ENCODE results near the gene USF1. TPM values are rescaled to one million over a fixed set of nuclear protein-coding genes. Genes with fewer than 3 reads are reported as not detected.

The USF1 gene, protein sequence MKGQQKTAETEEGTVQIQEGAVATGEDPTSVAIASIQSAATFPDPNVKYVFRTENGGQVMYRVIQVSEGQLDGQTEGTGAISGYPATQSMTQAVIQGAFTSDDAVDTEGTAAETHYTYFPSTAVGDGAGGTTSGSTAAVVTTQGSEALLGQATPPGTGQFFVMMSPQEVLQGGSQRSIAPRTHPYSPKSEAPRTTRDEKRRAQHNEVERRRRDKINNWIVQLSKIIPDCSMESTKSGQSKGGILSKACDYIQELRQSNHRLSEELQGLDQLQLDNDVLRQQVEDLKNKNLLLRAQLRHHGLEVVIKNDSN
- total RNA-seq = 83.2 and 94.9 TPM in 2 replicates

DNA sequence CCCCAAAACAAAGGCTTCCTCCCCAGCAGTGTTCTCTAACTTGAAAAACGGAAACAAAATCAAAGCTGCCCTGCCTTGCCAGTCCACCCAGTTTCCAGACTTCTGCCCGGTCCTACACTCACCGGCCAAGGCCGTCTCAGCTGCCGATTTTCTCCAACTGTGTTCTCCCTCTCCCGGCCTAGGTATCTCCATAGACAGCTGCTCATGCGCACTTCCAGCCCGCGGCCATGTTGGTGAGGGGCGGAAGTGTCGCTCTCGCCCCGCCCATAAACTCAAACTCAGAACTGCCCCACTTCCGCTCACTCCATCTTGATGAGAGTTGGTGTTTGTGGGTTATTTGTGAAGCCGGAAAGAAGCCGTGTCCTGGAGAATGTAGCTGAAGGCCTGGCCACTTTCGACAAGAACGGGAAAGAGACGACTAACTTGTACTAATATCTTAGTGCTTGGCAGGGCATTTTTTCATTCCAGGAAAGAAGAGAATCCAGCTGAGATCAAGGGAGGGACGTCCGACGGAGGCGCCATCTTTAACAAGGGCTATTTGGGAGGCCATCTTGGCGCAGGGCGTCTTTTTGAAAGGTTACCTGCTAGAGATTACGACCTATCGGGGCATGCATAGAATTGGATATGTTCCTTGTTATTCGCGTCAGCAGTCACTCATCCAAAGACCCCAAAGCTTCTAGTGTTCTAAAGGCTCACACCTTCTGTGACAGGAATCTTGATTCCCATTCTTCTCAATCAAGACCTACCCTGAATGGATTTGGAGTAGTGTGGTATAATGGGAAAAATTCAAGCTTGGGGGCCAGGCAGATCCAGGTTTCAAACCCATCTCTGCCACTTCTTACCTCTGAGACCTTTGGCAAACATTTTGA is at the start of gene USF1:
Gene USF1 (minus strand): TSS at position 242 of the 869 bp plus-strand sequence. CDS start 2,702 bp downstream, outside the sequence.
- DNase-seq (ENCODE audit: low read depth in 2 of 2) = peak; percentile 91 to 97

DNA sequence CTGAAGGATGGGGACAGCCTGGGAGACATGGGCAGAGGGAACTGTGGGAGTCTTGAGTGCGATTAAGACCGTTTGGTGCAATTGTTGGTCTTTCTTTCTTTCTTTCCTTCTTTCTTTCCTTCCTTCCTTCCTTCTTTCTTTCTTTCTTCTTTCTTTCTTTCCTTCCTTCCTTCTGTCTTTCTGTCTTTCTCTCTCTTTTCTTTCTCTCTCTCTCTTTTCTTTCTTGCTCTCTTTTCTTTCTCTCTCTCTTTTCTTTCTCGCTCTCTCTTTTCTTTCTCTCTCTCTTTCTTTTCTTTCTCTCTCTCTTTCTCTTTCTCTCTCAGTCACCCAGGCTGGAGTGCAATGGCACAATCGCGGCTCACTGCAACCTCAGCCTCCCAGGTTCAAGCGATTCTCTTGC is 49.5 kb upstream of the USF1 start:
- DNase-seq (ENCODE audit: low read depth in 2 of 2) = no peak

DNA sequence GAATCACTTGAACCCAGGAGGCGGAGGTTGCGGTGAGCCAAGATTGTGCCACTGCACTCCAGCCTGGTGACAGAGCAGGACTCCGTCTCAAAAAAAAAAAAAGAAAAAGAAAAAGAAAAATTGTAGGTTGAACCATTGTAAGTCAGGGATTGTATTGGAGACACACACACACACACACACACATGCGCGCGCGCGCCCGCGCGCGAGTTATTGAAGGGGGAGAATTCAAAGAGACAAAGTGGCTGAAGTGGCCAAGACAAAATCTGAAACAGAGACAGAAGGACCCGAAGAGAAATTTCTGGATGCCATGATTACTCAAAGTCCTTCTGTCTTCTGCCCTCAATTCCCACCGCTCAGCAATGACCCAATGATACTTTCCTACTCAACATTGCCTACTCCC is 48.7 kb upstream of the USF1 start:
- DNase-seq (ENCODE audit: low read depth in 2 of 2) = no peak

DNA sequence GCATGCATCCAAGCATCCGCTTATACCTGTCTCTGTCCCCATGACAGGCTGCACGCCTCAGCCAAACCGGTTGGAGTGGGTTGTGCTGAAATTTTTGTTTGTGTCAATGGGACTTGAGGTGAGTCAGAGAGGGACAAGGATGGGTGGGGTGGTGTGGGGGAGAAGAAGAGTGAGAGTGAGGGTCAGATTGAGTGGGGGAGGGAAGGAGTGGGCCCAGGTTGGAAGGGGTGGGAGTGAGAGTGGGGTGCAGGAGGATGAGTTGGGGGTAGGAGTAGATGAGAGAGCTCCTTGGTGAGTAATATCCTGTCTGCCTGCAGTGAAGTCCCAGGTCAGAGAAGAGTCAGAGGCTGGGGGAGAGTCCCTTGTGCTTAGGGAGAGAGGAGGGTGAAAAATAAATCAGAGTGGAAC is 46.8 kb upstream of the USF1 start:
- no peak for DNase-seq (ENCODE audit: low read depth in 2 of 2)

DNA sequence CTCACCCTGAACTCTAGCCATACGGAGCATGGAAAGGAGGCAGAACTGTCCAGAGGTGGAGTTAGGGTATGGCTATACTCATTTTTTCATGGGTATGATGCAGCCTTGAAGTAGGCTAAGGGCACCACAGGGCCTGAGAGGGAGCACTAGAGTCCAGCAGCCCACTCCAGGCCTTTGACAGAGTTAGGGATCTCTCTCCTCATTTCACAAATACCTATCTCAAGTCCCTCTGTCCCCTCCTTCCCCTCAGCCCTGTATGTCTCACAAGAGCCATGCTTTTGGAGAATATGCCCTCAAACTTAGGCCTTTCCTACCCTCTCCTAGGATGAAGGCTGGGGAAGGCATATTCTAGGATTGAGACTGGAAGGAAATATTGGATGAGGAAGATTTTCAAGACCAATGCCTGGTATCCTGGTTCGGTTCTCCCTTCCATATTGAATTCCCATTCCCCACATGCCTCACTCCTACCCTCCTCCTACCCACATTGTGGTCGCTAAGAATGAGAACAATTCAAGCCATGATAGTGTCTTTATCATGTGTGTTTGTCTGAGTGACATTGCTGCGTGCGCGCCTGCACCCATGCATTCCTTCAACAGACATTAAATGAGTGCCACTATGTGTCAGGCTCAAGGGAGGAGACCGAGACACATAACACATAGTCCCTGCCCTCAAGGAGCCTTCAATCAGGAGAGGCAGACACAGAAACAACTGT is 46.2 kb upstream of the USF1 start:
- no peak for DNase-seq (ENCODE audit: low read depth in 2 of 2)

DNA sequence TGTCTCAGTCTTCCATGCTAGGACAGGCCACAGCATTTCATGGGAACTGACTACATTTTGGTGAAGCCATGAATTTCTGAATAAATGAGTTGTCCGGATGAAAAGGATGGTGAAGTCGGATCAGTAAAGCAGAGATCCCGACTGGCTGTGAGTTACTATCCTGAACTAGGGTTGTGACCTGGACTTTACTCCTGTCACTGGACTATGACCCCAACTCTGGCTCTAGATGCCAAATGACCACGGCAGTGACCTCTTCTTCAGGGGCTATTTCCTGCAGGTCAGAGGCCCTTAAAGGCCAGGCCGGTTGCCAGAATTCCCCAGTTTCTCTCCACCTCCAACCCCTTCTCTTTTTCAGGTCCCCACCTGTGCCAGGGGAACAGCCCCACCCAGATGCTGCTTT is 45.3 kb upstream of the USF1 start:
- no peak for DNase-seq (ENCODE audit: low read depth in 2 of 2)

DNA sequence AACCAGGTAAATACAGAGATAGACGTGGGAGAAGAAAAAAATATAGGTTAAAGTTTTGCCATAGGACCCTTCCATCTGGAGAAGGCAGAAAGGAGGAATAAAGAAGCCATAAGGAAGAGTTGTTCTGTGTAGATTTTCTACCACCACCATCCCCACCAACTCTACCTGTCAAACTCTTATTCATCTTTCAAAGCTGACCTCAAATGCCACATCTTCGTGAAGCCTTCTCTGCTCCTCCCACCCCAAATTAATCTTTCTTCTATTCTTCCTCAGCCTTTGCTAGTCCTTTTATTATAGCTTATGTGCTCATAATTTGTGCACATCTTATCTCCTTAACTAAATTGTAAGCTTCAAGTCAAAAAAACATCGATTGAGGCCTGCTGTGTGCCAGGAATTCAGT is 44.8 kb upstream of the USF1 start:
- DNase-seq (ENCODE audit: low read depth in 2 of 2) = no peak

DNA sequence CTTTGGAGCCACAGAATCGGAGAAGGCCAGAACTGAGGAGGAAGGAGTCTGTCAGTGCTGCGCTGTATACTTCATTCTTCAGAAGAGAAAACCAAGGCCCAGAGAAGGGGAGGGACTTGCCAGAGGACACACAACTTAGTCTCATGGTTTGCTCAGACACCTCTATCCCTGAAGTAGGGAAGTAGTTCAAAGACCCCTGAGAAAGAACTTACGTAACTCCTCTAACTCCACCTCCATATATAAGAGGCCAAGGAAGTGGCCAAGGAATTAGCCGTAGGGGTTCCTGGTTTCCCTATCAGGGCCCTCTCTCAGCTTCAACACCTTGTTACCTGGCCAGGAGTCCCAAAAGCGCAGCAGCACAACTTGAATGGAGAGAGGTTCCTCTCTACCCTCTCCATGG is 44.2 kb upstream of the USF1 start:
- DNase-seq (ENCODE audit: low read depth in 2 of 2) = no peak

DNA sequence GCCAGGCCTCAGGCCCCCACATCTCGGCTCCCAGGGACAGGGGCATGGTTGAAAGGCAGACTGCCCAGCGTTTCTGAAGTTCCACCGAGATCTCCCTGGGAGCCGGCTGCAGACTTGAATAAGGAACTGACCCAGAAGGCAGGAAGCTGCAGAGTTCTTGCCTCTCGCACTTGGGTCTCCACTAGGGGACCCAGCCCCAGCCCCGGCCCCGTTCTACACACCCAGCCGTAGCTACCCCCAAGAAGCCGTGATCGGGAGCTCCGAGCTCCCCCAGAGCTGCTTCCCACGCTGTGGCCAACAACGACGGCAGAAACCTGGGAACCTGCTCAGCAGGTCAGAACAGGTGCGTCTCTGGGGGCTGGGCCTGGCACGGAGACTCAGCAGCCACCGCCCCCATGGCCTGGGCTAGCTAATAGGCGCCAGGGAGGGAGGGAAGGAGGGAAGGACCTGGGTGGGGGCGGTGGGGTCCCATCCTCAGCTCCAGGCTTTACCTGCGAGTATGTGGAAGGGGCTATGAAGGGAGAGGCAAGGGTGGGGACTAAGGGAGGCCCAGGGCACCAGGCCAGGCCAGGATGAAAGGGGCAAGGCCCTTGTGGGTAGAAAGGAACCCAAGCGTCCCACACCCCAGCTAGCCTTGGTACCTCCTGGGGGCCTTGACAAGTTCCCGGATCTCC is 43.6 kb upstream of the USF1 start, which contains the start of gene NECTIN4:
Gene NECTIN4 (minus strand): TSS at position 308 of the 674 bp plus-strand sequence. CDS start 262 bp downstream, at position 46.
- DNase-seq (ENCODE audit: low read depth in 2 of 2) = no peak

DNA sequence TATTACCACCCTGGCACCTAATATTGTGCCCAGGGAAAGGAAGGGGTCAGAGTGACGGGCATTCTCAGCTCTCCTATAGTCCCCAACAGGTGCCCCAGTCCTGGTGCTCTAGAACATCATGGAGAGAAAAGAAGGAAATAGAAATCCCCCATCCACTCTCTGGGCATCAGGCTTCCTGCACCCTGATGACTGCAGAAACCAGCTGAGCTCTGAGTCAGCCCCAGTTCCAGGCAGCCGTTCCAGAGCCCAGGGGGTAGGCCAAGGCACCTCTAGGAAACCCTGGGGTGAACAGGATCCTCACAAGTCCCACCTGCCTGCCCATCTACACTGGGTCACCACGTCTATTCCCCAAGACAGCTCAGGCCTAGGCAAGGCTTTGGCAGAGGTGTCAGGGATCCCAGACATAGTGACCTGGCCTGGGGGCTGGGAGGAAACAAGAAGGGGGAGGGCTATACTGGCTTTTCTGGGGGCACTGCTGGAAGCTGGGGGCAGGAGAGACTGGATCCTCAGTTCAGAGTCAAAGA is 42.9 kb upstream of the USF1 start:
- DNase-seq (ENCODE audit: low read depth in 2 of 2) = no peak

DNA sequence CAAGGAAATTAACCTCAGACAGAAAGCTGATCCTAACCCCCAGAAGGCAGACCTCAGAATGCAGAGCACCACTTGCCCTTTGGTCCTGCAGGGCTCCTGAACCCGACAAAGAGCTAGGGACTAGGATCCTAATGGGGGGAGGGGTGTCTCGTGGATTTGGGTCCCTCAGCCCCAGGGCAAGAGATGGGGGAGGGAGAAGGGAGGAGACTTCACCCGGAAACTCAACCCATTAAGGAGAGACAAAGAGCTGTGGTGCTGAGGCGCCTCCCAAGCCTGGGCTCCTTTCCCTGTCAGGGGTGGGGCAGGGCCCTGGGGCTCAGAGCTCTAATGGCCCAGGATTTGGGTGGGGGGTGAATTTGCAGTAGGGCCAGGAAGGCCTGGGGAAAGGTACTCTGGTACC is 40.7 kb upstream of the USF1 start:
- DNase-seq (ENCODE audit: low read depth in 2 of 2) = no peak

DNA sequence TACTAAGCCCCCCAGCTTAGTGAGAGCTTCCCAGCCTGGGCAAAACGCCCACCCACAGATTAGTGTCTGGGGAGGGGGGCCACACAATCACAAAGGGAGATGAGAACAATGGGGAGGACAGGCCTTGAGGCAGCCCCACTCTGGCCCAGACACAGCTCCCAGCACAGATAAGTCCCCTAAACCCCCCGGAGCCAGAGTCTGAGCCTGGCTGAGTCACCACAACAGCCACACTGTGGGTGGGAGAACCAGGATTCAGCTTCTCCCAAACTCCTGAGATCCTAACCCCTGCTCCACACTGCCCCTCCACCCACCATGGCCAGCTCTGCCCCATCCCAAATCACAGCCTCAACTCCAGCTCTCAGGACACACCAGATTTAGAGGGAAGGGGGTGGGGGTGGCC is 39.4 kb upstream of the USF1 start:
- no peak for DNase-seq (ENCODE audit: low read depth in 2 of 2)

DNA sequence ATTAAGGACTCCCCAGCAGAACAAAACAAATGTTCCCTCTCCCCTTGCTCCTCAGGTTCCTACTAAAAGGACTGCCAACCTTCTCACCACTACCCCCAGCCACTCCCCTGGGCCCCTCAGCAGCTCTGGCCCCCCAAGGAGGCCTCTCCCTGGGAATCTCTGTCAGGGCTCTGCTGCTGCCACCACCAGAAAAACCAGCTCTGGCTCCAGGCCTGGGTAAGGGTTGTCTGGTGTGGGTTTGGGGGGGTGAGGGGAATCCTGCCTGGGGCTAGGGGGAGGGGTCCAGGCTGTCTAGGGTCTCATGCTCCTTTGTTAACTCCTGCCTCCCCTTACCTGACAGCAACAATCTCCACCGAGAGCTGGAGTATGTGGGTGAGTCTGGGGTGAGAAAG is 38.8 kb upstream of the USF1 start:
- DNase-seq (ENCODE audit: low read depth in 2 of 2) = no peak

DNA sequence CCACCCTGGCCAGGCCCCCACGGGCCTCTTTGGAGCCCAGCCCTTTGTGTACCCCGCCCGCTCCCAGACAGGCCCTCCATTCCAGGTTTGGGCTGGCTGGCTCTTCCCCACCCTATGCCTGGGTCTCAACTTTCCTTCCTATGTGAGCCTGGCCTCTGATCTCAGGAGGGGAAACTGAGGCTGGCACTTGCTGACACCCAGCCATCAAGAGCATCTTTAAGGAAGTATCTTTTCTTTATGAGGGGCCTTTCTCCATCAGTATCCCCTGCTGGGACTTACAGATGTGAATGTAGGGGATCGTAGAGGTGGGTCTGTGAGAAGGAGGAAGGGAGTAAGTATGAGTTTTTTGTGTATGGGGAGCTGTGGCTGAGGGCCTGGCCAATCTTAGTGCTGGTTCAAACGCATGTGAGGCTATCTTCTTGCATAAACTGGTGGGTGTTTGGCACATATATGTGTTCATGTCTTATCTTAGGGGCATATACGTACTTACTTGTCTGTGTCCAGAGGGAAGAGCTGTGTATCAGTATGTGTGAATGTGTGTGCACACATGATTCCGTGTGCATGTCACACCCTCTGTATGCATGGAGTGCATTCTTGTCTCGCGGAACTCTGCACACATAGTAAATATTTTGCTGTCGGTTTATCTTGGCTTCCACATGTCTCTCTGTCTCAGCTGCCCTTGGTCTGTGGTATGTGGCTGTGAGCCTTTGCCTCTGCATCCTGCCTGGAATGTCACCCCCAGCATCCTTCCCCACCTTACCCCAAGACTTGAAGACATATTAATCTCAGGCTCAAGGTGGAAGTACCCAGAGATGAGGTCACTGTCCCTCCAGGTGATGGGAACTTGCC is 38.2 kb upstream of the USF1 start:
- DNase-seq (ENCODE audit: low read depth in 2 of 2) = no peak

DNA sequence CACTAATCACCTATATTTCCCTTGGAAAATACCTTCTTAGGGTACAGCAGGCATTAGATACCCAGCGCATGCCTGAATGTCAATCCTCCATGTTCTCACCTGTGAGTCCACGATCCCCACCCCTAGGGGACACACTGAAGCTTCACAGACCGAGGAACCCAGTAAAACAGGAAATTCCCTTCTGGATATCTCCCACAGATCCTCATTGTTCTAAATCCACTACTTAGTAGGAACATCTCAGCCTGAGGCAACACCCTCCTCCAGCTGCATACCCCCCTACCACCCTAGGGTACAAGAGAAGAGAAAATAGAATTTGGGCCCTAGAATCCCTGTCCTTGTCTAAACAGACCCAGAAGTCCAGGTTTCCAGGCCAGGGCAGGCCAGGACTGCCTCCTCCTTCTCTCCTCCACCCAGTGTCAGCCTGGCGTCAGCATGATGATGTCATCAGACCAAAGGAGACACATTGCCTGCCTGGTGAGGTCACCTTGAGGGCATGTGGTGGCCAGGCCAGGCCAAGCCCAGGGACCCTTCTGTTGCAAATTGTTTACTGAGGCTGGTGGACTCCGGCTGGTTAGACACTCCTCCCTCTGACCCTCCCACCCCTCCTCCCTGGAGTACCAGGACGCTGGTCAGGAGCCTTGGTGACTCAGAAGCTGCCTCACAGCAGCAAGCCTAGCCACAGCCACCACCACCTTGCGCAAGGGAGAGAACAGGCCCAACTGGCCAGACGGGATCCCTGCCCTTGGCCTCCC is 37.4 kb upstream of the USF1 start:
- peak in 1 of 2 donors; percentile 16 for DNase-seq (ENCODE audit: low read depth in 2 of 2)

DNA sequence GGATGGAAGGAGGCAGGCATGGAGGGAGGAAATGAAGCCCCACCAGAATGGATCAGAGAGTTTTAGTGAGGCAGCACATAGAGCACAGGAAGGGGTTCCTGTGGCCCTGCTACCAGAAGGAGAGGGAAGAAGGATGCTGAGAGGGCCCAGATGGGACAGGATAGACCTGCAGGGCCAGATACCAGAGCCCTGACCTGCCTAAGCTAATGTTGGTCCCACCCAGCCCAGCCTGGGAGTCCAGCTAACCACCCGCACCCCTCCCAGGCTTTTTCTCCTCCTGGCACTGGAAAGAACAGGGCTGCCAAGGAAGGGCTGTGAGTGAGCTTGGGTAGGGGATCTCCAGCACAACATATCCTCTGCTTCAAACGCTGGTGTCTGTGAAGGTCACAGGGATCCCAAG is 36.7 kb upstream of the USF1 start:
- no peak for DNase-seq (ENCODE audit: low read depth in 2 of 2)

DNA sequence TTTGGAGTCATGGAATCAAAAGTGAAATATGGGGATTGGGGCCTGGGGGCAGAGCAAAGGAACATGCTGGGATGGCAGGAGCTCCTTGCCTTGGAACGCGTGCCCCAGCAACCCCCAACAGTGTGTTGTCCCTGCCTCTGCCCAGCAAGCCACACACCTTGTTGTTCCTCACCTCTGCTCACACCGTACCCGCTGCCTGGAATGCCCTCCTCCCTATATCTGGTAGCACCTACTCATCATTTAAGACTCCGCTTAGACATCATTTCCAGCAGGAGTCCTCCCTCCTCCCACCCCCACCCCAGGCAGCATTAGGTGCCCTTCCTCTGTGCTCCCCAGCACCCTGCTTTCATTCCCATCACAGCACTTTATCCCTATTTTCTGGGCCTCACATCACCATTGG is 35.7 kb upstream of the USF1 start:
- no peak for DNase-seq (ENCODE audit: low read depth in 2 of 2)

DNA sequence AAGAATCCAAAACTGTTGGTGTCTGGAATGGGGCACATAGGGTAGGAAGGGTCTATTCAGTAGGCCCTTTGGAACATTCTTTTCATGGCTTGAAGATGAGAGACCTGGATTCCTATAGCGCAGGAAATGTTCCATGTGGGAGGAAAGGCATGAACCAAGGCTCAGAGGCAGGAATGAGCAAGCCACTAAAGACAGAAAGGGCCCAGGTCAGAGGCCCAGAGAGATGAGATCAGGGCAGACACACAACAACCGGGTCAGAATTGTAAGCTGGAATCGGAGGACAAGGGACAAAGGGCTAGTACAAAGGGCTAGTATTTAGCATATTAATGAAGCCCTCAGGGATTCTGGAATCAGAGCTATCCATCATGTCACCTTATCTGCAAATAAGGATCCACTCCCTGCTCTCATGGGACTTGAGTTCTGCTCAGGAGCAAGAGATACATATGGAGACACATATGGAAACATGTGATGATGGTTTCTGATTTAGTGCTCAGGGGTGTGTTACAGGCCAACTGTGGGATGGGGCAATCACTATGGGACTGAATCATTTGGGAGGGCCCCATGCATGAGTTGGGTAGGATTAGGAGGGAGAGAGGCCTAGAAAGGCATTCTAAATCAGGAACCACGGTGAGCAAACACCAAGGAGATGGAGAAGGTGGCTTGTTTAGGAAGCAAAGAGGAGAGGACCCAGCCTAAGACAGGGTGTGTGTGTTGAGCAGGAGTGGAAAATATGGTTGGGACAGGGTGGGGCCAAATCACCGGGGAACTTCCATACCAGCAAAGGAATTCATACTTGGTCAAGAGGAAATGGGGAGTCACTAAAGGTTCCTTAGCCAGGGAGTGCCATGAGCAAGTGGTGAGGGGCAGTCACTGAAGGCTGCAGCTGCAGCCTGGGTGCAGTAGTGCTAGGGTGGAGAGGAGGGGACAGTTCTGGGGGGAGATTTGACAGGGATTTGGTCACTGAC is 34.9 kb upstream of the USF1 start:
- DNase-seq (ENCODE audit: low read depth in 2 of 2) = no peak
